Stimulated activated CD4-positive, alpha-beta T cell treated with anti-CD3 and anti-CD28 coated beads, Interleukin-15, amount 100 ng/mL, for 1 hour (primary cell): ENCODE data around the gene PLAC9.
"Not testable (repeated sequence)": the region's sequence is repeated elsewhere in the genome, so short reads cannot be mapped to it uniquely, and the experiment has no call there.

Experiments used
- DNase-seq, 2 donors: peaks; one replicate each; pipeline ENCODE4 v3.0.0-alpha.2; 2020; ENCODE audit warnings: low read depth in 1 of 2, low spot score in 1 of 2

PLAC9 gene

DNA sequence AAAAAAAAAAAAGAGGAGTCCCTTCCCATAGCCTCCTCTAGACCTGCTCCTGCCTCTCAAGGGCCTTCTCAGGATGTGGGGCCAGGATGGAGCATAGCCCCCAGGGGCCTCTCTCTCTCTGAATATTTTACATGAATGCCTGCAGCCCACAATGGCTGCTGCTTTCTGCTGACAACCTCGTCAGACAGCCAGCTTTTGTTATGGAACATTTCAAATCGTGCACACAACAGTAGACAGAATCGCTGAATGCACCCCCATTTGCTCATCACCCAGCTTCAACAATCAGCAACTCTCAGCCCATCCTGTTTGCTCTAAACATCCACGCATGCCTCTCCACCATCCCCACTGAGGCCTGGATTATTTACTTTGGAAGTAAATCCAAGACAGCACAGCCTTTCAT is 5.4 kb downstream of the PLAC9 start:
- DNase-seq: no peak

- no peak for DNase-seq
Measured at GRCh38 chr10:80139265-80139664, 6.7 kb downstream of the PLAC9 start.

DNA sequence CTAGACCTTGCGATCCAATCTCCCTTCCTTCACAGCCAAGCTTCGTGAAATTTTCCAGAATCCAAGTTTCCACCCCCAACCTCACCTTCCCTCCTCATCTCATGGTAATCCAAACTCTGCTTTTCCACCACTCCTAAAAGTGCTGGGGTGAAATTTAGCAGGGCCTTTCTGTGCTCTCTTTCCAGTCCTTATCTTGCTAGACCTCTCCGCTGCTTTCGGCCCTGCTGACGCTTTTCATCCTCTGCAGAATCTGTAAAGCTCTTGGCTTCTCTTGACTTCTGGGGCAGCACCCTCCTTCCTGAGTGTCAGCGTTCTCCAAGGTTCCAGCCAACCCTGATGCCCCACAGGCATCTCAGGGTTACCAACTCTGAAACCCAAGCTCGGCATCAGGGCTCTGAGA is 7.7 kb downstream of the PLAC9 start:
- DNase-seq: no peak

DNA sequence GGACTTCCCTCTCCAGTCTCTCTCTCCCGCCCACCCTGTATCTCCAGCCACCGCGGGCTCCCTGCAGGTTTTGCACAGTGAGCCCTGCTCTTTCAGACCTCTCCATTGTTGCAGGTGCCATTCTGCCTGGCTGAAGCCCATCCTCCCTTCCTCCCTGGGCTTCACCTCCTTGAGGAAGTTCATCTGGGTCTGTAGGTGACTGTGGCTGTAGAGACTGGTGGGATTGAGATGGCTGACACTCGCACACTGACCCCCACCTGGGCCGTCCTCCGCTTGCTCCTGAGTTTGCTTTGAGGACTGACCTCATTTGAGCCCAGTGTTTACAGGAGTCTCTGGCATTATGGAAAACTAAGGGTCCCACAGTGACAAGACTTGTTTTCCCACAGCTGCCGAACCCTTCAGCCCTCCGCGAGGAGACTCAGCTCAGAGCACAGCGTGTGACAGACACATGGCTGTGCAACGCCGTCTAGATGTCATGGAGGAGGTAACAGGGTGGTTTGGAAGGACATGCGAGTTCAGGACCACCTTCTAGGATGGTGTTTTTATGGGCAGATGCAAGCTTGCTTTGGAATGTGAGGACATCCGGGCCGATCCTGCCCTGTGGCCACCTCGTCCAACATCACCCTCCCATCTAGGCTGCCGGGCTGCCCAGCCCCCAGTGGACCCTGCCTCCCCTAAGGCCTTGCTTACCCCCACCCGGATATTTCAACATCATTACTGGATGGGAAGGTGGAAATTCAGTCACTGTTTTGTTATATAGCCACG is 9.3 kb downstream of the PLAC9 start:
- DNase-seq: no peak

DNA sequence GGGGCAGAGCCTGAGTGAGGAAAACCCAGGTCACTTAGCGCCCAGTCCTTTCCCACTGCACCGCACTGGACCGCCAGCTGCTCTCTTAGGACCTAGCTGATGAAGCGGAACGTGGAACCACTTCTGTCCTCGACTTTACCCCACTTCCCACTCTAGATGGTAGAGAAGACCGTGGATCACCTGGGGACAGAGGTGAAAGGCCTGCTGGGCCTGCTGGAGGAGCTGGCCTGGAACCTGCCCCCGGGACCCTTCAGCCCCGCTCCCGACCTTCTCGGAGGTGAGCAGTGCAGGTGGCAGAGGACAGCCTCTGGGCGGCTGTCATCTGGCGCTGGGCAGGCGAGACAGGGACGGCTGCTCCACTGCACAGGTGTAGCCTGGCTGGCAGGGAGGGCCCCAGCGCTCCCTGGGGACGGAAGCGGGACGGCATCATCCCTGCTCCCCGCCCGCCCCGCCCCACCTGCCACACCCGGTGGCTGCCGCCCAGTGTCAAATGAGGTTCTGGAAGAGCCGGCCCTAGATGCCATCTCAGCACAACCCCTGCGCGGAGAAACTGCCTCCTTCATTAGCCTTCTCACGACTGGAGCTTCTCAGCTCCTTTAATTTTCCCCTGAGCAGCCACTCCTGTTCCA is 11.7 kb downstream of the PLAC9 start:
- no peak for DNase-seq

- no peak for DNase-seq
Measured at GRCh38 chr10:80144696-80145131, 12.2 kb downstream of the PLAC9 start.

DNA sequence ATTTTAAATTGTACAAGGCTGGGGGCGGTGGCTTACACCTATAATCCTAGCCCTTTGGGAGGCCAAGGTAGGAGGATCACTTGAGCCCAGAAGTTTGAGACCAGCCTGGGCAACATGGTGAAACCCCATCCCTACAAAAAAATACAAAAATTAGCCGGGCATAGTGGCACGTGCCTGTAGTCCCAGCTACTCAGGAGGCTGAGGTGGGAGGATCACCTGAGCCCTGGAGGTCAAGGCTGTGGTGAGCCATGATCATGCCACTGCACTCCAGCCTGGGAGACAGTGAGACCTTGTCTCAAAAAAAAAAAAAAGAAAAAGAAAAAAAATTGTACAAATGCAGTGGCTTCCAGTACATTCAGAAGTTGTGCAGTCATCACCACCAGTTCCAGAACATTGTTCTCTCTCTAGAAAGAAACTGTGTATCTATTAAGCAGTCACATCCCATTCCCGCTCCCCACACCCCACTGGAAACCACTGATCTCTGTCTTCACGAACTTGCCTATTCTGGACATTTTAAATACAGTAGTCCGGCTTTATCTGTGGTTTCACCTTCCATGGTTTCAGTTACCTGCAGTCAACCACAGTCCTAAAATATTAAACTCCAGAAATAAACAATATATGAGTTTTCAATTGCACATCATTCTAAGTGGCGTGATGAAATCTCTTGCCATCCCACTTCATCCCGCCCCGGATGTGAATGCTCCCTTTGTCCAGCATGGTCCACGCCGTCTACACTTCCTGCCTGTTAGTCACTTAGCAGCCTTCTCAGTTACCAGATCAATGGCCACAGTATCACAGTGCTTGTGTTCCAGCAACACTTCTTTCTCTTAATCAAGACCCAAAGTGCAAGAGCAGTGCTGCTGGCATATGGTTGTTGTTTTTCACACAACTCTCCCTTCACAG is 13.1 kb downstream of the PLAC9 start:
- not testable (repeated sequence) for DNase-seq

- no peak for DNase-seq
Measured at GRCh38 chr10:80146918-80147317, 14.4 kb downstream of the PLAC9 start.

DNA sequence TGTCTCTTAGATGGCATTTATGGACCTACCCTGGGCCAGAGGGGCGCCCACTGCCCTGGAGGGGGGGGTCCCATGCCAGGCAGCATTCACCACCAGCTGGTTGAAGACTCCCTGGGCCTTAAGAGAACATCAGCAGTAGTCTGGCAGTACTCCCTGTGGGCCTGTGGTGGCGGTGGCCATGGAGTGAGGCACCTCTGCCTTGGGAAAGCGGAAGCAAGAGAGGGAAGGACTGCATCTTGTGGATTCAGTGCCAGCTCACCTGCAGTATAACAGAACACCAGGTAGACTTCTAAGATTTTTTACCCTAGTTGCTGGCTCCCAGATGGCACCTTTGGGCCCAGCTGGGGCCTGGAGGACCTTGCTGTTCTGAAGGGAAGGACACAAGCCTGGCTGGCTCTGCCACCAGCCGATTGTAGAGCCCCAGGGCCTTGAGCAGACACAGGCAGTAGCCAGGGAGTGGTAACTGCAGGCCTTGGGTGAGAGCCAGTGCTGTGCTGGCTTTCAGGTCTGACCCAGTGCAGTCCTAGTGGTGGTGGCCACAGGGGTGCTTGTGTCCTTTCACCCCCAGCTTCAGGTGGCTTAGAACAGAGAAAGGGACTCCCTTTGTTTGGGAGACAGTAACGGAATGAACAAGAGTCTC is 15.8 kb downstream of the PLAC9 start:
- no peak for DNase-seq

GRCh38 chr10:80149123-80149522 is 16.6 kb downstream of the PLAC9 start:
- no peak for DNase-seq

GRCh38 chr10:80150172-80150571 is 17.6 kb downstream of the PLAC9 start:
- no peak for DNase-seq

DNA sequence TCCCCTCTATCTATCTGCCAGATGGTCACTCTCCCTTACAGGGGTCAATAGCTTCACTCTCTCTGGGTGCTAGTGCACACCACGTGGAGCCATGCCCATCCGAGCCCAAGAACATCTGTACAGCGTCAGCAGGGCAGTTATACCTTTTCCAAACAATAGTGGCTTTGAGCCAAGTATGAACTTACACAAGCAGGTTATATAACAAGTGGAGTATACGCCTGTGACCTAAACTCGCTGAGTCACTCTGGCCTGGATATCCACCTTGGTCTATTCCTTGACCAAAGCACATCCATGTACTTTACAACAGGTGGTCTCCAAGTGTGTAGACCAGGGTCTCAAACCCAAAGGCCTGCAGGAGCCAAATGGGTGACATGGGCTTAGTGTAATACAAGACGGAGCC is 20.3 kb downstream of the PLAC9 start:
- DNase-seq: no peak

- no peak for DNase-seq
Measured at GRCh38 chr10:80153460-80153859, 20.9 kb downstream of the PLAC9 start.

- no peak for DNase-seq
Measured at GRCh38 chr10:80154626-80154977, 22.1 kb downstream of the PLAC9 start.

DNA sequence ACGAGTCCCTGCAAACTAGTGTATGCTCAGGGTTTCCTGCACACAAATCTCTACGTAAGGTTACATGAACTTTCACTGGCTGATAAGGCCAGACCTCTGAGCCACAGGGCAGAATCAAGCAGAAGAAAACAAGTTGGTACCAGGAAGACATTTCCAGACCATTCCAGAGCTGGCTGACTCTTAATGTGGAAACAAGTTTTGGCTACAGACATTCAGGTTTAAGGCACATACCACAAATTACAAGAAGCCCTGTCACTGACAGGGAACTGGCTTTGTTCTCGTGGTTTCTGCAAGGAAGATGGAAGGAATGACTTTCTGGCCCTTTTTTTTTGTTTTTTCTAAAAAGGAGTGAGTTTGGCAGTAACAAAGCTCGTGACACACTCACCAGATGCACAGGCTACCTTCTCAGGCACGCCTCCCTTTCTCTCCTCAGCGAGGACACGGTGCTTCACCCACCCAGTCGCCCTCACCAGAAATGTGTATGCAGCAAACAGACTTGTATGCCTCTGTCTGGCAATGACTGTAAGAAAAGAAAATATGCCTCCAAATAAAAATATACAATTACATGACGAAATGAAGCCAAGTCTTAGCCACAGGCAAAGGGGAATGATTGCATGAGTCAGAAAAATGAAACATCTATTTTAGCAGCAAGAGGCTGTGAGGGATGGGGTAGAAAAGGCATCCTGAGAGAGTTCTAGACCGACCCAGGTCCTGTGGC is 22.6 kb downstream of the PLAC9 start:
- no peak for DNase-seq

GRCh38 chr10:80155696-80156215 is 23.2 kb downstream of the PLAC9 start:
- no peak for DNase-seq

DNA sequence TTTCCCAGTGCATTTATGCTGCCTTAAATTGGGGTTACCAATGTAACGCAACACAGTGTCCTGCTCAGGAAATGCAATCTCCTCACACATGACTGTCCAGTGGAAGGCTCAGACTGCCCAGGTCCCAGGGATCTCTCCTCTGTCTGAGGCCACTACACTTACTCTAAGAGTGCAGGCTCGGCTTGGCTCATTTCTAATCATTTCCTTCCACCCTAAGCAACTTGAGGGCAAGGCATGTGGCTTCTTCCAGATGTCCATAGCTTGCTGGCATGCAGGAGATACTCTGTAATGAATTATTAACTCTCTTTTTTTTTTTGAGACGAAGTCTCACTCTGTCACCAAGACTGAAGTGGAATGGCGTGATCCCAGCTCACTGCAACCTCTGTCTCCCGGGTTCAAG is 23.7 kb downstream of the PLAC9 start:
- DNase-seq: no peak

GRCh38 chr10:80157561-80157960 is 25.0 kb downstream of the PLAC9 start:
- no peak for DNase-seq

GRCh38 chr10:80158126-80158525 is 25.6 kb downstream of the PLAC9 start:
- DNase-seq: no peak

GRCh38 chr10:80158598-80159127 is 26.1 kb downstream of the PLAC9 start:
- no peak for DNase-seq
